Measurements from ENCODE around the gene NR3C1.

NR3C1 gene

DNA sequence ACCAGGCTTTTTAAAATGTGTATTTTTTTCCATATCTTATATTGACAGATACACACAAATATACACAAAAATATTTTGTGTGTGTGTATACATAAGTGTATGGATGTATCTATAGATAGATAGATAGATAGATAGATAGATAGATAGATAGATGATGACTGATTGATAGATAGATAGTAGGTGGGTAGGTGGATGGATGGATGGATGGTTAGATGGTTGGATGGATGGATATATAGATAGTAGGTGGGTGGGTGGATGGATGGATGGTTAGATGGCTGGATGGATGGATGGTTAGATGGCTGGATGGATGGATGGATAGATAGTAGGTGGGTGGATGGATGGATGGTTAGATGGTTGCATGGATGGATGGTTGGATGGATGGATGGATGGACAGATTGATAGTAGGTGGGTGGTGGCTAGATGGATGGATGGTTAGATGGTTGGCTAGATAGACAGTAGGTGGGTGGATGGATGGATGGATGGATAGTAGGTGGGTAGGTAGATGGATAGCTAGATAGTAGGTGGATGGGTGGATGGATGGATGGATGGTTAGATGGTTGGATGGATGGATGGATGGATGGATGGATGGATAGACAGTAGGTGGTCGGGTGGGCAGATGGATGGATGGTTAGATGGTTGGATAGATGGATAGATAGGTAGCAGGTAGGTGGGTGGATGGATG lies 156.2 kb downstream of the NR3C1 start:
- no peak for TF ChIP-seq CTCF (IDR thresholded peaks at IDR 0.05)
- H3K4me3 ChIP-seq = no peak overlapping the region
- H3K4me1 ChIP-seq = peaks cover 0 to 29% (median 25%) of the 10 kb centered on the region in 4 donors
- intact Hi-C loops (cut with DNase I; ENCODE audit: low total_unique reads) = no loop called here
- no peak overlapping the region for H3K27ac ChIP-seq
- no peak for DNase-seq
- no peaks in the 10 kb centered on the region for H3K36me3 ChIP-seq
- no peaks in the 10 kb centered on the region for H3K9me3 ChIP-seq
- no peaks in the 10 kb centered on the region for H3K27me3 ChIP-seq

DNA sequence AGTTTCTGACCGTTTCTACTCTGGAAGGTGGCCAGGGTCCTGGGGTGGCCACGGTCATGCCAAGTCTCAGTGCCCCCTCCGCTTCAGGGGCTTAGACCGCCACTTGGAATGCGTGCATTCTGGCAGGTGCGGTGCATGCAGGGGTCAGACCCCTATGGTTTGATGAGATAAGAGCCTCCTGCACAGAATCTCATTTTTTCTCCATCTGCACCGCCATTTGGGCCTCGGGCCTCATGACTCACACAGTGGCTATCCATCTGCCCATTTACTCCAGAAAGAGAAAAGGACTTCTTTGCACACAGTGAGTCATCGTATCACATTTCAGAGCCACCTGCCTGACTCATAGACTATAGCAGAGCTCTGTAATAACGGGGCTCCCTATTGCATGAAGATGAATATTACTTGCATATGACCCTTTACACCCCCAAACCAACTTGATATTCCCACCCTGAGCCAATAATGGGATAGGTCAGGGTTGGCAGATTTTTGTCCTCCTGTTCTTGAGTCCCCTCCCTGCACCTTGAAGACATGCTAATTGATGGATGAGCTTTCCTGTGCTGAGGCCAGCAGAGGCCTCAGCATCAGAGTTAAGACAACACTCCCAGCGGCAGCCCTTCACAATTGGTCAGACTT lies 157.4 kb downstream of the NR3C1 start:
- intact Hi-C loops (cut with DNase I; ENCODE audit: low total_unique reads) = no loop called here
- no peak for DNase-seq
- no peak overlapping the region for H3K27ac ChIP-seq
- no peaks in the 10 kb centered on the region for H3K9me3 ChIP-seq
- no peaks in the 10 kb centered on the region for H3K27me3 ChIP-seq
- H3K36me3 ChIP-seq = no peaks in the 10 kb centered on the region
- H3K4me3 ChIP-seq = no peak overlapping the region
- peaks cover 0 to 29% (median 25%) of the 10 kb centered on the region in 4 donors for H3K4me1 ChIP-seq
- no peak for TF ChIP-seq CTCF (IDR thresholded peaks at IDR 0.05)

GRCh38 chr5:143244990-143245389 lies 158.5 kb downstream of the NR3C1 start:
- H3K36me3 ChIP-seq = no peaks in the 10 kb centered on the region
- H3K4me3 ChIP-seq = no peak overlapping the region
- intact Hi-C loops (cut with DNase I; ENCODE audit: low total_unique reads) = no loop called here
- no peaks in the 10 kb centered on the region for H3K9me3 ChIP-seq
- no peak for TF ChIP-seq CTCF (IDR thresholded peaks at IDR 0.05)
- no peaks in the 10 kb centered on the region for H3K27me3 ChIP-seq
- H3K4me1 ChIP-seq = peaks cover 0 to 29% (median 25%) of the 10 kb centered on the region in 4 donors
- peak overlapping the region; percentile 74 to 75 for H3K27ac ChIP-seq
- DNase-seq = no peak

DNA sequence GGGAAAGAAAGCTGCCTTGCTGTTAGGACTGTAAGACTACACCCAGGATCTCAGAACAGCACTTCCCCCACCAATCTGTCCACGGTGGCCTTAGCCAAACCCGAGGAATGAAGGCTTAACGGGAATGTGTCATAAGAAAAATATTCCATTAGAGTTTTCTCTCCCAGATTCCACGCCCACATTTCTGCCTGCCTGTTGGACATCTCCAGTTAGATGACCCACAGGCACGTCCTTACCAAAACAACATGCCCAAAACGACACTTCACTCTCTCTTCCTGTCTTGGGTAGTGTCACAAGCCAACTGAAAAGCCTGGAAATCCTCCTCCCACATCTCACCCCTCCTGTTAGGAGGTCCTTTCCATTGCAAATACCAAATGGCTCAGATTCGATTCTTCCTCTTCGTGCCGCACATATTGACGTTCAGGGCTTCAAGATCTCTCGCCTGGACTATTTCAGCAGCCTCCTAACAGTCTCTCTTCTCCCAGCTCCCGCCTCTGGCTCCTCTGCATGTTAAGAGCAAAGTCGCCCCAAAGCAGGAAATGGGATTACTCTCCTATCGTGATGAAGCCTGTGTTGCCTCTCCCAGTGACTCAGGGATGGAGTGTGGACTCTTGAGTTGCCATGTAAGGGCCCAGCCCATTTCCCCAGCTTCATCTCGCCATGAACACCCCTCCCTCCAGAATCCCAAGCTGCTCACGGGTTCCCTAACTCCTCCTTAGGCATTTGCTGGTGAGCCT lies 159.3 kb downstream of the NR3C1 start:
- Histone ChIP-seq H3K4me1 (peaks cover 0 to 27% (median 23%) of the 10 kb centered on the region in 4 donors), H3K27me3 (no peaks in the 10 kb centered on the region), H3K9me3 (no peaks in the 10 kb centered on the region), H3K36me3 (no peaks in the 10 kb centered on the region), H3K4me3 (peak overlapping the region; percentile 27 to 42), H3K27ac (peak overlapping the region; percentile 74 to 75)
- DNase-seq = peak; percentile 76 to 85
- intact Hi-C loops (cut with DNase I; ENCODE audit: low total_unique reads) = no loop called here
- TF ChIP-seq CTCF (IDR thresholded peaks at IDR 0.05) = no peak

- no peak for DNase-seq
- no peak for TF ChIP-seq CTCF (IDR thresholded peaks at IDR 0.05)
- peak overlapping the region; percentile 74 to 75 for H3K27ac ChIP-seq
- H3K9me3 ChIP-seq = no peaks in the 10 kb centered on the region
- peaks cover 0 to 20% (median 18%) of the 10 kb centered on the region in 4 donors for H3K4me1 ChIP-seq
- no peaks in the 10 kb centered on the region for H3K27me3 ChIP-seq
- H3K36me3 ChIP-seq = no peaks in the 10 kb centered on the region
- intact Hi-C loops (cut with DNase I; ENCODE audit: low total_unique reads) = no loop called here
- no peak overlapping the region for H3K4me3 ChIP-seq
Measured at GRCh38 chr5:143243103-143243502, 160.4 kb downstream of the NR3C1 start.

Measured in tibial artery (tissue), 4 donors.